ENCODE data around the gene STX1B.
A peak's percentile ranks its signal among the peaks of the same experiment; 100 is the strongest.

- TF ChIP-seq CTCF (IDR thresholded peaks at IDR 0.05) (peak in 1 of 3 experiments; percentile 1), POLR2A (IDR thresholded peaks at IDR 0.05; ENCODE audit: low read depth) (no peak), EP300 (IDR thresholded peaks at IDR 0.05) (no peak), POLR2AphosphoS5 (IDR thresholded peaks at IDR 0.05) (peak; percentile 78 to 80)
Measured at GRCh38 chr16:30957456-30958174, 52.8 kb downstream of the STX1B start, which contains the start of gene SETD1A.

Measured in esophagus muscularis mucosa (tissue), 4 donors.